Lung (tissue), 12 donors: ENCODE data around the gene CIT. TPM values are rescaled to one million over a fixed set of nuclear protein-coding genes. Genes with fewer than 3 reads are reported as not detected.

Experiments
- ATAC-seq: fragments of 200-7000 bp; cut with Tn5 transposase; one replicate; pipeline ENCODE4 v1.9.1; 2020; ENCODE audit warnings: moderate number of reproducible peaks; ENCODE audit not compliant: insufficient read depth, low FRiP score
- DNase-seq, 3 donors: peaks; one replicate each; pipeline ENCODE4 v3.0.0-alpha.2; 2013 to 2017
- H3K27ac ChIP-seq, 2 donors: one replicate each; pipeline ENCODE4 v1.5.1; 2013; ENCODE audit warnings: mild to moderate bottlenecking in 2 of 2, moderate library complexity in 2 of 2, control low read depth in 1 of 2, inconsistent platforms in 1 of 2, low read depth in 1 of 2, low read length in 1 of 2
- H3K27me3 ChIP-seq, 3 donors: one replicate each; pipeline ENCODE4 v1.5.1; 2013; ENCODE audit warnings: low read length in 2 of 3; ENCODE audit not compliant: control insufficient read depth in 3 of 3, insufficient read depth in 3 of 3
- H3K36me3 ChIP-seq, 4 donors: one replicate each; pipeline ENCODE4 v1.5.1; 2013; ENCODE audit warnings: low read length in 4 of 4, mild to moderate bottlenecking in 1 of 4, moderate library complexity in 1 of 4; ENCODE audit not compliant: control insufficient read depth in 4 of 4, insufficient read depth in 4 of 4
- H3K4me1 ChIP-seq, 5 donors: one replicate each; pipeline ENCODE4 v1.5.1; 2013; ENCODE audit warnings: low read length in 5 of 5, mild to moderate bottlenecking in 2 of 5, moderate library complexity in 1 of 5; ENCODE audit not compliant: control insufficient read depth in 5 of 5, insufficient read depth in 5 of 5
- H3K4me3 ChIP-seq: one replicate; pipeline ENCODE4 v1.5.1; 2013; ENCODE audit warnings: mild to moderate bottlenecking, control low read depth, moderate library complexity
- H3K9ac ChIP-seq, 2 donors: one replicate each; pipeline ENCODE4 v1.5.1; 2013; ENCODE audit warnings: low read length in 2 of 2, control low read depth in 1 of 2; ENCODE audit not compliant: insufficient read depth in 1 of 2
- H3K9me3 ChIP-seq, 4 donors: one replicate each; pipeline ENCODE4 v1.5.1; 2013; ENCODE audit warnings: low read length in 3 of 4, mild to moderate bottlenecking in 1 of 4, moderate library complexity in 1 of 4; ENCODE audit not compliant: control insufficient read depth in 4 of 4, insufficient read depth in 3 of 4
- CTCF ChIP-seq: IDR thresholded peaks from 2 replicates; pipeline ENCODE4 v1.5.1; 2012; ENCODE audit warnings: mild to moderate bottlenecking; ENCODE audit errors: control extremely low read depth, extremely low read depth
- WGBS, 2 donors: extraction: QIAGEN DNeasy Blood & Tissue Kit; methylation state at CpG; one replicate each; pipeline ENCODE4 v1.1.7; 2013; 5-methylcytosine and 5-hydroxymethylcytosine counted together
- polyA plus RNA-seq, 2 donors: library from polyadenylated mRNA; stranded (reverse); fragments of 200-250 nt; gene quantifications; one replicate each; pipeline ENCODE4 v1.2.1, GENCODE V29; 2013
- total RNA-seq, 2 donors: library from RNA; depleted of rRNA in 1 of 2; stranded (reverse); fragments of >200 nt in 1 of 2; gene quantifications; one replicate each; pipeline ENCODE4 v1.2.1, GENCODE V29; 2014 to 2021
- donor health status: control.
- donor health status: control.
- donor health status: Bipolar disorder and iron deficiency.
- donor health status: healthy.
- donor health status: DM: yes; HTN: yes; CAD: no.

The CIT gene
- total and polyA plus RNA-seq, 4 donors: 5.0 to 29.3 (median 14.9) TPM

GRCh38 chr12:119683816-119684215 lies 193.3 kb downstream of the CIT start:
- peaks cover 13 to 27% (median 24%) of the 10 kb centered on the region in 4 donors for H3K36me3 ChIP-seq
- ATAC-seq (no peak), DNase-seq (peak in 1 of 3 donors; percentile 26)
- WGBS, 2 donors: 83 to 84% methylated on average over 3 of the region's 3 CpGs
- no peak overlapping the region for H3K27ac ChIP-seq
- H3K9ac ChIP-seq: no peak overlapping the region
- no peak for TF ChIP-seq CTCF
- no peaks in the 10 kb centered on the region for H3K9me3 ChIP-seq
- no peak overlapping the region for H3K4me3 ChIP-seq
- no peaks in the 10 kb centered on the region for H3K27me3 ChIP-seq
- peaks cover 0 to 23% (median 4%) of the 10 kb centered on the region in 5 donors for H3K4me1 ChIP-seq

GRCh38 chr12:119683413-119683812 lies 193.7 kb downstream of the CIT start:
- Histone ChIP-seq H3K27me3 (no peaks in the 10 kb centered on the region), H3K4me3 (no peak overlapping the region), H3K9ac (no peak overlapping the region), H3K36me3 (peaks cover 17 to 31% (median 27%) of the 10 kb centered on the region in 4 donors), H3K9me3 (no peaks in the 10 kb centered on the region), H3K4me1 (peaks cover 0 to 23% (median 4%) of the 10 kb centered on the region in 5 donors), H3K27ac (no peak overlapping the region)
- TF ChIP-seq CTCF: no peak
- DNase-seq: no peak
- ATAC-seq: no peak
- WGBS, 2 donors: 92 to 95% methylated on average over 6 of the region's 6 CpGs

- Histone ChIP-seq H3K9me3 (no peaks in the 10 kb centered on the region), H3K27ac (peak overlapping the region in 1 of 2 donors; percentile 34), H3K4me3 (no peak overlapping the region), H3K9ac (no peak overlapping the region), H3K4me1 (peaks cover 0 to 23% (median 4%) of the 10 kb centered on the region in 5 donors), H3K36me3 (peaks cover 21 to 36% (median 31%) of the 10 kb centered on the region in 4 donors), H3K27me3 (no peaks in the 10 kb centered on the region)
- no peak for TF ChIP-seq CTCF
- WGBS, 2 donors: 43 to 61% methylated on average over 3 of the region's 3 CpGs
- ATAC-seq: no peak
- no peak for DNase-seq
Measured at GRCh38 chr12:119682639-119683252, 194.4 kb downstream of the CIT start.
